ENCODE data around the gene ADGRV1.

Gene ADGRV1

DNA sequence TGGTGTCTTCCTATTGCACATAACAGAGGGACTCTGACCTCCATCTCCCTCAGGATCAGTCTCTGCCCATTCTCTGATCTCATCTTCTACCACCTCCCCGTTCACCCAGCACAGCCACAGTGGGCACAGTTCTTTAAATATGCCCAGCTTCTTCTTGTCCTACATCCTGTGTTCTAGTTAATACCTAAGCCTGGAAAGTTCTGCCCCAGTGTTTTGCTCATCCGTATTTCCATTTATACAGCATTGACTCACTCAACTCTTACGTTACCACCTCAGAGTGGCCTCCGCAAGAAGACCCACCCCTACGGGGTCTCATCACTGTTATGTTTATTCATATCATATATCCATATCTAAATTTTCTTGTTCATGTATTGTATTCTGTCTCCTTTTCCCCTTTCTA lies 315.5 kb downstream of the ADGRV1 start:
- no peak for DNase-seq (ENCODE audit: low spot score)
- in situ Hi-C loops (cut with MboI; ENCODE audit: low pct_unique_long_range_greater_than_20kb, low sequenced_read_pairs, unreplicated experiment): no loop called here
- TF ChIP-seq, protein P1, sequence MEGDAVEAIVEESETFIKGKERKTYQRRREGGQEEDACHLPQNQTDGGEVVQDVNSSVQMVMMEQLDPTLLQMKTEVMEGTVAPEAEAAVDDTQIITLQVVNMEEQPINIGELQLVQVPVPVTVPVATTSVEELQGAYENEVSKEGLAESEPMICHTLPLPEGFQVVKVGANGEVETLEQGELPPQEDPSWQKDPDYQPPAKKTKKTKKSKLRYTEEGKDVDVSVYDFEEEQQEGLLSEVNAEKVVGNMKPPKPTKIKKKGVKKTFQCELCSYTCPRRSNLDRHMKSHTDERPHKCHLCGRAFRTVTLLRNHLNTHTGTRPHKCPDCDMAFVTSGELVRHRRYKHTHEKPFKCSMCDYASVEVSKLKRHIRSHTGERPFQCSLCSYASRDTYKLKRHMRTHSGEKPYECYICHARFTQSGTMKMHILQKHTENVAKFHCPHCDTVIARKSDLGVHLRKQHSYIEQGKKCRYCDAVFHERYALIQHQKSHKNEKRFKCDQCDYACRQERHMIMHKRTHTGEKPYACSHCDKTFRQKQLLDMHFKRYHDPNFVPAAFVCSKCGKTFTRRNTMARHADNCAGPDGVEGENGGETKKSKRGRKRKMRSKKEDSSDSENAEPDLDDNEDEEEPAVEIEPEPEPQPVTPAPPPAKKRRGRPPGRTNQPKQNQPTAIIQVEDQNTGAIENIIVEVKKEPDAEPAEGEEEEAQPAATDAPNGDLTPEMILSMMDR (IDR thresholded peaks at IDR 0.05; ENCODE audit: extremely low read depth, insufficient read depth, missing control alignments): no peak

DNA sequence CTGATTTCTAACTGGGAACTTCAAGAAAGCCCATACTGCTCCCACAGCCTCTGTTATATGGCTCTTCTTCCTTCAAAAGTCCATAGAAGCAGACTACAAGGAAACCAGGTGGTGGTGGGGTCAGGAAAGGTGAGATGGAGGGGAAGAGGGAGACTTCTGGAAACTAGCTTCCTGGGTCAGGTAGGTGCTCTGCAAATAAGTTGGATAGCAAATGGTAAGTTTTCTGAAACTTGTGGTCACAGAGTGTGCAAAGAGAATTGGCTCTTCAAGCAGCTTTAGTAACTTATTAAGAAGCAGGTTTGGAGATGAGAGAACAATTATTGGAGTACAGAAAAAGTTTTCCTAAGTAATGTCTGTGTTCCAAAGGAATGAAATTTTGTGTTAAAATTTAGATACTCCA lies 316.9 kb downstream of the ADGRV1 start:
- TF ChIP-seq, protein P1 (IDR thresholded peaks at IDR 0.05; ENCODE audit: extremely low read depth, insufficient read depth, missing control alignments): no peak
- in situ Hi-C loops (cut with MboI; ENCODE audit: low pct_unique_long_range_greater_than_20kb, low sequenced_read_pairs, unreplicated experiment): no loop called here
- no peak for DNase-seq (ENCODE audit: low spot score)

DNA sequence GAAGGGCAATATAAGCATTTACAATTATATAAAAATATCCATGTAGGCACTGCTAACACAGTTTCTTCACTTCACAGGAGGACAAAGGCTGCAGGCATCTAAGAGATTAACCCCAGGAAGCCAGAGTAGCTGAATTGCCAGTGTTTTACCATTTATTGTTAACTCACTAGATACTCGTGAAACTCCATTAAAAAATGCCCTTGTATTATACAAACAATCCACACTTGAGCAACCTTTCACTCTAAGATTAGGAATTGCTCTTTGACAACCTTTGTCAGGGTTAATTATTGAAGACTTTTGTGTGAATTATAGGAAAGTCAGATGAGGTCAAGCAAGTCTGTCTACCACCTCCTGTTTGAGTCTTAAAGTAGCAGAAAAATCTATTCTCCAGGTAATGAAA lies 317.8 kb downstream of the ADGRV1 start:
- TF ChIP-seq, protein P1 (IDR thresholded peaks at IDR 0.05; ENCODE audit: extremely low read depth, insufficient read depth, missing control alignments): no peak
- no peak for DNase-seq (ENCODE audit: low spot score)
- in situ Hi-C loops (cut with MboI; ENCODE audit: low pct_unique_long_range_greater_than_20kb, low sequenced_read_pairs, unreplicated experiment): no loop called here

DNA sequence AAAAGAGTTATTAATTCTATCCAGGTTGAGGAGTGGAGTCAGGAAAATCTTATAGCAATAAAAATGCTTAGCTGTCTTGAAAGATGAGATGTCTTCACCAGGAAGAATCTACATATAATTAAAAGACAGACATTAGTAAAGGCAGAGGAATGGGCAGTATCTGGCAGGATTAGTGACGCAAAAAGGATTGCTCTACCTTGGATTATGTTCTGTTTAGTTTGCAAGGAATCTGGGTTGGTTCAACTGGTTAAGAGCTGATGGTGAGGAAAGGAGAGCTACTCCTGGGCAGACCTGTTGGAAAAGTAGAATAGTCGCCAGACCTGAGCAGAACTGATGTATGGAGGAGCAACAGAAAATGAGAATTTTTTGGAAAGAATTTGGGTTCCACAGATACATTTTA lies 318.5 kb downstream of the ADGRV1 start:
- TF ChIP-seq, protein P1 (IDR thresholded peaks at IDR 0.05; ENCODE audit: extremely low read depth, insufficient read depth, missing control alignments): no peak
- in situ Hi-C loops (cut with MboI; ENCODE audit: low pct_unique_long_range_greater_than_20kb, low sequenced_read_pairs, unreplicated experiment): no loop called here
- DNase-seq (ENCODE audit: low spot score): no peak

DNA sequence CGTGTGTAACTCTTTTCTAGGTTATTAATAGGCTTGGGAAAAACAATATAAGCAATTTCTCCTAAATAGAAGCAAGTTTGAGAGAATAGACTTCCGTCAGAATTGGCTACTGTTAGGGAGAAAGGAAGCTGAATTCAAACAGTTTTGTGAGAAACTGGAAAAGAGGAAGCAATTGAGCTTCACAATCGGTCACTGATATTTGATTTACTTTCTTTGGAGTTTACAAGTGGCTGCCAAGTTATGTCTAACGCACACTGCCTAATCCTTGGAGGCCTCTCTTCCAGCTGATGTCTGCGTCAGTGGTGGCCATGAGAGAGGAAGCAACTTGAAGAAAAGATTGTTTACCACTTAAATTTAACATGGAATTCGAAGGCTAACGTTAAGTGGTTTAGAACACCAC lies 319.5 kb downstream of the ADGRV1 start:
- TF ChIP-seq, protein P1 (IDR thresholded peaks at IDR 0.05; ENCODE audit: extremely low read depth, insufficient read depth, missing control alignments): no peak
- in situ Hi-C loops (cut with MboI; ENCODE audit: low pct_unique_long_range_greater_than_20kb, low sequenced_read_pairs, unreplicated experiment): no loop called here

DNA sequence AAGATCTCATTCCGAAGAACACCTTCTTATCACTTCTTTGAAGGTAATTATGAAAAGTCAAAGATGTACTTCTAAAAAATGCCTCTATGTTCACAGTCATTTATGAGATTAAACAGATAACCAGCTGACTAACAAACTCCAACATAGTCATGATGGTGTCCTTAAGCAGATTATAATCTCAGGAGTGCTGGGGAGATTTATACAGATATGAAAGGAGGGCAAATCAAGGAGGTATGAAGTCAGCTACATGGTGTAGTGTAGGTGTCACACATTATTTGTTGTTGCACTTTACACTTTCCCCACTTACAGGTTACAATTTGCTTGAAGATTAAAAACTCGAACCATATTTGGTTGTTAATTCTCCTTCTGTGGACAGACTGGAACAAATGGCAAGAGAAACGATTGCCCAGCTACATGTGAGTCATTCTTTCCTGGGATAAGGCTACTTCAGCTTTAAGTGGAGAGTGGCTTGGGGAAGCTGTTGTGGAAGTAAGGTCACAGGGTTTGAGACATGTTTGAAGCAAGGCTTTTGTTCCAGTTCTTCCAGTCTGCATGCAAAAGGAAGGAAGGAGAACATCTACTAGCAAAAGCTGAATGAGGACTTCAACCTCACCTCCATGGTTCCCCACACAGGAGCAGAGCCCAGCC lies 320.1 kb downstream of the ADGRV1 start:
- DNase-seq (ENCODE audit: low spot score): no peak
- in situ Hi-C loops (cut with MboI; ENCODE audit: low pct_unique_long_range_greater_than_20kb, low sequenced_read_pairs, unreplicated experiment): no loop called here
- TF ChIP-seq, protein P1 (IDR thresholded peaks at IDR 0.05; ENCODE audit: extremely low read depth, insufficient read depth, missing control alignments): no peak

More for the DNA sequence above, 319.5 kb downstream of the ADGRV1 start:
- no peak for DNase-seq (ENCODE audit: low spot score)
